ENCODE measurements around the gene DDX41.

The DDX41 gene

GRCh38 chr5:177475563-177476427 lies 41.0 kb downstream of the DDX41 start:
- Histone ChIP-seq H2AFZ (ENCODE audit: low read depth) (no peak overlapping the region), H3K27ac (no peak overlapping the region), H3K79me2 (ENCODE audit: insufficient read depth, low read depth) (no peaks in the 10 kb centered on the region), H3K27me3 (ENCODE audit: insufficient read depth, low read depth) (no peaks in the 10 kb centered on the region), H3K4me2 (no peak overlapping the region), H3K4me1 (ENCODE audit: low read depth, poor library complexity, severe bottlenecking) (peaks cover 5% of the 10 kb centered on the region), H3K9ac (no peak overlapping the region), H4K20me1 (ENCODE audit: insufficient read depth) (no peaks in the 10 kb centered on the region), H3K4me3 (IDR thresholded peaks at IDR 0.05; ENCODE audit: insufficient read depth, low read depth, low read length) (no peak overlapping the region), H3K36me3 (ENCODE audit: insufficient read depth) (no peaks in the 10 kb centered on the region)
- TF ChIP-seq CTCF (conservative IDR thresholded peaks at IDR 0.05; ENCODE audit: low read depth, low read length) = no peak

GRCh38 chr5:177474846-177475562 lies 41.8 kb downstream of the DDX41 start:
- Histone ChIP-seq H3K4me3 (IDR thresholded peaks at IDR 0.05; ENCODE audit: insufficient read depth, low read depth, low read length) (no peak overlapping the region), H3K9ac (no peak overlapping the region), H3K4me2 (no peak overlapping the region), H3K4me1 (ENCODE audit: low read depth, poor library complexity, severe bottlenecking) (peaks cover 5% of the 10 kb centered on the region), H3K79me2 (ENCODE audit: insufficient read depth, low read depth) (no peaks in the 10 kb centered on the region), H4K20me1 (ENCODE audit: insufficient read depth) (no peaks in the 10 kb centered on the region), H3K27me3 (ENCODE audit: insufficient read depth, low read depth) (no peaks in the 10 kb centered on the region), H2AFZ (ENCODE audit: low read depth) (no peak overlapping the region), H3K36me3 (ENCODE audit: insufficient read depth) (no peaks in the 10 kb centered on the region), H3K27ac (no peak overlapping the region)
- TF ChIP-seq CTCF (conservative IDR thresholded peaks at IDR 0.05; ENCODE audit: low read depth, low read length) = no peak

DNA sequence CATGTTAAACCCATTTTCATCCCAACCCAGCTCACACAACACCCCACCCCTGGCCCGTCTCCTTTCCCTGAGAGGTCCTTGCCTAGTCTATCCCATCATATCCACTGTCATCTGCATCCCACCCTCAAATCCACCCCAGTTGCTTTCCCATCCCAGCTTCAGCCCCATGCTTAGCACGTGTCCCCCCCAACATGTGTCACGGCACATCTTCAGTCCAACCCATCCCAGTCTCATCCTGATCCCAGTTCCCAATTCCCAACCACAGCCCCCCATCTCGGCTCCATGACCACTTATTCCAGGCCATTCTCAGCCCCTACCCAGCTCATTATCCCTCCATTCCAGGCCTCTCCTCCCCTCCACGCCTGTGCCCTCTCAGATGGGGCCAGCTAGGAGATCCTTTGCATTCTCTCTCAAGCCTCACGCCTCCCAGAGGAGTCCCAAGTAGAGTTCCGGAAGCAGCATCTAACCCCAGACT lies 42.7 kb downstream of the DDX41 start:
- Histone ChIP-seq H3K9ac (no peak overlapping the region), H3K27me3 (ENCODE audit: insufficient read depth, low read depth) (no peaks in the 10 kb centered on the region), H3K27ac (no peak overlapping the region), H3K4me2 (no peak overlapping the region), H3K4me3 (IDR thresholded peaks at IDR 0.05; ENCODE audit: insufficient read depth, low read depth, low read length) (no peak overlapping the region), H3K79me2 (ENCODE audit: insufficient read depth, low read depth) (no peaks in the 10 kb centered on the region), H3K4me1 (ENCODE audit: low read depth, poor library complexity, severe bottlenecking) (peaks cover 5% of the 10 kb centered on the region), H3K36me3 (ENCODE audit: insufficient read depth) (no peaks in the 10 kb centered on the region), H2AFZ (ENCODE audit: low read depth) (no peak overlapping the region), H4K20me1 (ENCODE audit: insufficient read depth) (no peaks in the 10 kb centered on the region)
- TF ChIP-seq CTCF (conservative IDR thresholded peaks at IDR 0.05; ENCODE audit: low read depth, low read length) = no peak

GRCh38 chr5:177473443-177474001 lies 43.2 kb downstream of the DDX41 start, which contains the start of gene DBN1:
TSS of gene DBN1 (minus strand) at chr5:177473634. CDS start at chr5:177473521, 113 bp downstream.
- Histone ChIP-seq H3K4me3 (IDR thresholded peaks at IDR 0.05; ENCODE audit: insufficient read depth, low read depth, low read length) (no peak within 1 kb of the TSS), H3K4me1 (ENCODE audit: low read depth, poor library complexity, severe bottlenecking) (peaks cover 5% of the 10 kb centered on the region), H3K4me2 (peak within 1 kb of the TSS; percentile 68), H3K79me2 (ENCODE audit: insufficient read depth, low read depth) (no peaks in the 10 kb centered on the region), H4K20me1 (ENCODE audit: insufficient read depth) (no peaks in the 10 kb centered on the region), H3K9ac (peak within 1 kb of the TSS; percentile 50; the same call in 1 of the 2 replicates), H3K27me3 (ENCODE audit: insufficient read depth, low read depth) (no peaks in the 10 kb centered on the region), H3K27ac (no peak within 1 kb of the TSS), H2AFZ (ENCODE audit: low read depth) (peak within 1 kb of the TSS; percentile 41; the same call in 1 of the 2 replicates), H3K36me3 (ENCODE audit: insufficient read depth) (no peaks in the 10 kb centered on the region)
- no peak for TF ChIP-seq CTCF (conservative IDR thresholded peaks at IDR 0.05; ENCODE audit: low read depth, low read length)
